Nephron progenitor cell (in vitro differentiated cells): ENCODE measurements around the gene GLDC.

Experiments
- DNase-seq: peaks from one replicate; pipeline ENCODE4 v3.0.0; 2021
- H3K27ac Mint-ChIP-seq: 2 replicates; pipeline ENCODE4 v1.8.0; 2021; ENCODE audit warnings: mild to moderate bottlenecking, moderate library complexity, mixed read lengths
- H3K27me3 Mint-ChIP-seq: 2 replicates; pipeline ENCODE4 v1.8.0; 2021; ENCODE audit warnings: mild to moderate bottlenecking, low read depth, mixed read lengths; ENCODE audit not compliant: poor library complexity
- H3K36me3 Mint-ChIP-seq: 2 replicates; pipeline ENCODE4 v1.8.0; 2021; ENCODE audit warnings: low read depth, mixed read lengths
- H3K4me1 Mint-ChIP-seq: 2 replicates; pipeline ENCODE4 v1.8.0; 2021; ENCODE audit warnings: mixed read lengths
- H3K4me3 Mint-ChIP-seq: 2 replicates; pipeline ENCODE4 v1.8.0; 2021; ENCODE audit warnings: mild to moderate bottlenecking, moderate library complexity, mixed read lengths
- H3K9me3 Mint-ChIP-seq: 2 replicates; pipeline ENCODE4 v1.8.0; 2021; ENCODE audit warnings: mild to moderate bottlenecking, moderate library complexity, mixed read lengths
- TF ChIP-seq, protein P1 (sequence below): fragments of 200-600 bp; sonication (generic); IDR thresholded peaks from 2 replicates; pipeline ENCODE4 v1.5.0; 2021; ENCODE audit warnings: antibody characterized with exemption

The GLDC gene

DNA sequence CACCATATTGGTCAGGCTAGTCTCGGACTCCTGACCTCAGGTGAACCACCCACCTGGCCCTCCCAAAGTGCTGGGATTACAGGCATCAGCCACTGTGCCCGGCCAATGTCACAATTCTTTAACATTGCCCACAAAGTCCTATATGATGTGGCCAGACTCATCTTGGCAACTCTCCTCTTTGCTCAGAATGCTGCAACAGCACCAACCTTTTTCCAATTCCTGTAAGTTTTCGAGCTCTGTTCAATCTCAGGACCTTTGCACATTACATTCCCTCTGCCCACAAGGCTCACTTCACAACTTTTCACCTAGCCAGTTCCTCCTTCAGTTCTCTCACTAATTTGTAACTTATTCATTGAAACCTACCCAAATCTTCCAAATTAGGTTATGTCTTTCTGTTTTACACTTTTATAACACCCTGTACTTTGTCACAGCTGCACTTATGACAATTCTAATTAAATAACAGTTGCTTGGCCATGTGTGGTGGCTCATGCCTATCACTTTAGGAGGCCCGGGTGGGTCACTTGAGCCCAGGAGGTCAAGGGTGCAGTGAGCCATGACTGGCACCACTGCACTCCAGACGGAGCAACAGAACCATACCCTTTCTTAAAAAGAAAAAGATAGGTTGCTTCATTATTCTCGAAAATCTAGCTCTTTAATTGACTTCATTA is 30.9 kb upstream of the GLDC start:
- no peaks in the 10 kb centered on the region for H3K9me3 Mint-ChIP-seq
- TF ChIP-seq, protein P1, sequence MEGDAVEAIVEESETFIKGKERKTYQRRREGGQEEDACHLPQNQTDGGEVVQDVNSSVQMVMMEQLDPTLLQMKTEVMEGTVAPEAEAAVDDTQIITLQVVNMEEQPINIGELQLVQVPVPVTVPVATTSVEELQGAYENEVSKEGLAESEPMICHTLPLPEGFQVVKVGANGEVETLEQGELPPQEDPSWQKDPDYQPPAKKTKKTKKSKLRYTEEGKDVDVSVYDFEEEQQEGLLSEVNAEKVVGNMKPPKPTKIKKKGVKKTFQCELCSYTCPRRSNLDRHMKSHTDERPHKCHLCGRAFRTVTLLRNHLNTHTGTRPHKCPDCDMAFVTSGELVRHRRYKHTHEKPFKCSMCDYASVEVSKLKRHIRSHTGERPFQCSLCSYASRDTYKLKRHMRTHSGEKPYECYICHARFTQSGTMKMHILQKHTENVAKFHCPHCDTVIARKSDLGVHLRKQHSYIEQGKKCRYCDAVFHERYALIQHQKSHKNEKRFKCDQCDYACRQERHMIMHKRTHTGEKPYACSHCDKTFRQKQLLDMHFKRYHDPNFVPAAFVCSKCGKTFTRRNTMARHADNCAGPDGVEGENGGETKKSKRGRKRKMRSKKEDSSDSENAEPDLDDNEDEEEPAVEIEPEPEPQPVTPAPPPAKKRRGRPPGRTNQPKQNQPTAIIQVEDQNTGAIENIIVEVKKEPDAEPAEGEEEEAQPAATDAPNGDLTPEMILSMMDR: no peak
- peak; percentile 11 for DNase-seq
- no peak overlapping the region for H3K4me3 Mint-ChIP-seq
- no peaks in the 10 kb centered on the region for H3K27me3 Mint-ChIP-seq
- H3K4me1 Mint-ChIP-seq: peaks cover 28% of the 10 kb centered on the region
- H3K27ac Mint-ChIP-seq: no peak overlapping the region
- H3K36me3 Mint-ChIP-seq: peaks cover 4% of the 10 kb centered on the region

- peaks cover under 1% of the 10 kb centered on the region for H3K36me3 Mint-ChIP-seq
- no peak overlapping the region for H3K4me3 Mint-ChIP-seq
- TF ChIP-seq, protein P1: no peak
- no peak for DNase-seq
- no peaks in the 10 kb centered on the region for H3K9me3 Mint-ChIP-seq
- peaks cover 22% of the 10 kb centered on the region for H3K4me1 Mint-ChIP-seq
- H3K27me3 Mint-ChIP-seq: no peaks in the 10 kb centered on the region
- no peak overlapping the region for H3K27ac Mint-ChIP-seq
These were observed 29.7 kb upstream of the GLDC start for GRCh38 chr9:6675268-6675667.

DNA sequence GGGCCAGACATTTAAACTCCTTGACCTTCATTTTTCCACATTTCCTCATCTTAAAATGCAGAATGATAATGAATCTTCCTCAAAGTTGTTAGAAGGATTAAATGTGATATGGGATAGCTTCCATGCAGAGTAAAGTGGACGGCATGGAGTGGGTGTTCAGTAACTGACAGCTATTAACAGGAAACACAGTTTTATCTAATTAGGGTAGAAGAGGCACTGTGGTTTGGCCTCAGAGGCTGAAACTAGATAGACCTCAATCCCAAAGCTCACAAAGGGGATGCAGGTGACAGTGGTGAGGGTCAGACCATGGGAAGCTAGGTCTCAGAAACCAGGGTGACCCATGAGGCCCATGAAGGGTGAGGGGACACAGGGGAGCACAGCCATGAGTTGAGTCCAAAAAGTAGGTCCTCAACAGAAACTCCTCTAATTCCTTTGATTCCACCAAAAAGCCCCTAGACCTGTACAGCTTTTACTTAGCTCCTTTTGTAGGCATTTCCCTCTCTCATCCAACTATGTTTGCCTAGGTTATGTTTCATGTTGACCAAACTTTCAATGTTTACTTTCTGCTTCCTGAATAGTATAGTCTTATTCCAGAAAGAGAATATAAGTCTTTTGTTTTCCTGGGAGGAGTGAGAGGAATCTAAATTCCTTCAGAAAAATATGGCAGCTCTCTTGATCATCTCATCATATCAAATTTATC is 27.9 kb upstream of the GLDC start:
- no peak overlapping the region for H3K4me3 Mint-ChIP-seq
- no peaks in the 10 kb centered on the region for H3K27me3 Mint-ChIP-seq
- DNase-seq: no peak
- H3K27ac Mint-ChIP-seq: no peak overlapping the region
- TF ChIP-seq, protein P1: no peak
- H3K9me3 Mint-ChIP-seq: no peaks in the 10 kb centered on the region
- H3K4me1 Mint-ChIP-seq: peaks cover 21% of the 10 kb centered on the region
- no peaks in the 10 kb centered on the region for H3K36me3 Mint-ChIP-seq

GRCh38 chr9:6672118-6672517 is 26.6 kb upstream of the GLDC start:
- Mint-ChIP-seq H3K27me3 (no peaks in the 10 kb centered on the region), H3K4me3 (no peak overlapping the region), H3K9me3 (no peaks in the 10 kb centered on the region), H3K27ac (no peak overlapping the region), H3K4me1 (peaks cover 14% of the 10 kb centered on the region), H3K36me3 (no peaks in the 10 kb centered on the region)
- TF ChIP-seq, protein P1: no peak
- DNase-seq: no peak

GRCh38 chr9:6671416-6671815 is 25.9 kb upstream of the GLDC start:
- H3K27ac Mint-ChIP-seq: no peak overlapping the region
- TF ChIP-seq, protein P1: no peak
- no peaks in the 10 kb centered on the region for H3K27me3 Mint-ChIP-seq
- peaks cover 7% of the 10 kb centered on the region for H3K4me1 Mint-ChIP-seq
- no peaks in the 10 kb centered on the region for H3K9me3 Mint-ChIP-seq
- no peak for DNase-seq
- H3K4me3 Mint-ChIP-seq: no peak overlapping the region
- H3K36me3 Mint-ChIP-seq: no peaks in the 10 kb centered on the region

DNA sequence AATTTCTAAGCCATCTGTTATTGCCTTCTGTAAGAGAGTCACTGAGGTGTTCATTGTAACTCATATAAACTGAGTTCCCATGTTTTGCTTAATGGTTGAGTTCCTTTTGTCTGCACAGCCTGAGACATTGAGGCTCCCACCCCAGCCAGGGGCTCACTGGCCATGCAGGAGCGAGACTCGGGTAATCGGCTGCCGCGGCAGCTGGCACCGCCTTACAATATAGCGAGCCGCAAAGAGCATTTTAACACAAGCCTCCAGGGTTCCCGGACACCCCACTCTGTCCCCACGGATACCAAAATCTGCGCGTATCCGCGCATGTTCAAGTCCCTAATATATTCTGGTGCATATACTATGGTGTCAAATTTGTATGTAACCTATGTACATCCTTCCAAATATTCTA is 24.4 kb upstream of the GLDC start:
- no peaks in the 10 kb centered on the region for H3K9me3 Mint-ChIP-seq
- TF ChIP-seq, protein P1: no peak
- H3K4me1 Mint-ChIP-seq: peaks cover 4% of the 10 kb centered on the region
- H3K4me3 Mint-ChIP-seq: no peak overlapping the region
- H3K36me3 Mint-ChIP-seq: no peaks in the 10 kb centered on the region
- no peaks in the 10 kb centered on the region for H3K27me3 Mint-ChIP-seq
- no peak for DNase-seq
- H3K27ac Mint-ChIP-seq: no peak overlapping the region
